ENCODE data around the gene CEACAM16.
A peak's percentile ranks its signal among the peaks of the same experiment; 100 is the strongest.

Gene CEACAM16

GRCh38 chr19:44748426-44749254 lies 49.7 kb downstream of the CEACAM16 start, which contains the start of gene BCL3:
Gene BCL3, plus strand, starts transcription at chr19:44748708. Its CDS starts 83 bp downstream, at chr19:44748791.
- peak in 1 of 2 experiments; percentile 51 for DNase-seq (ENCODE audit: low read depth in 1 of 2, low spot score in 1 of 2)
- Histone ChIP-seq H3K27me3 (ENCODE audit: insufficient read depth, poor library complexity, severe bottlenecking) (no peaks in the 10 kb centered on the region), H3K4me3 (replicated peaks; ENCODE audit: insufficient read depth, low read length) (peak within 1 kb of the TSS; percentile 58), H3K27ac (replicated peaks) (peak within 1 kb of the TSS; percentile 72)
- no peak for TF ChIP-seq GABPA (IDR thresholded peaks at IDR 0.05; ENCODE audit: low read depth)
- TF ChIP-seq REST (IDR thresholded peaks at IDR 0.05; ENCODE audit: insufficient replicate concordance, low read depth), result no peak
- no peak for TF ChIP-seq CTCF (IDR thresholded peaks at IDR 0.05; ENCODE audit: insufficient read depth, low read length)
- no peak for TF ChIP-seq SPI1 (IDR thresholded peaks at IDR 0.05; ENCODE audit: borderline replicate concordance, low read depth)
- no peak for TF ChIP-seq POLR2AphosphoS5 (IDR thresholded peaks at IDR 0.05; ENCODE audit: low read depth)

- peak overlapping the region; percentile 58 for H3K4me3 ChIP-seq (replicated peaks; ENCODE audit: insufficient read depth, low read length)
- DNase-seq (ENCODE audit: low read depth in 1 of 2, low spot score in 1 of 2), result no peak
- TF ChIP-seq CTCF (IDR thresholded peaks at IDR 0.05; ENCODE audit: insufficient read depth, low read length), result no peak
- TF ChIP-seq SPI1 (IDR thresholded peaks at IDR 0.05; ENCODE audit: borderline replicate concordance, low read depth), result no peak
- no peak for TF ChIP-seq GABPA (IDR thresholded peaks at IDR 0.05; ENCODE audit: low read depth)
- TF ChIP-seq REST (IDR thresholded peaks at IDR 0.05; ENCODE audit: insufficient replicate concordance, low read depth), result no peak
- TF ChIP-seq POLR2AphosphoS5 (IDR thresholded peaks at IDR 0.05; ENCODE audit: low read depth), result no peak
- peak overlapping the region; percentile 65 for H3K27ac ChIP-seq (replicated peaks)
- no peaks in the 10 kb centered on the region for H3K27me3 ChIP-seq (ENCODE audit: insufficient read depth, poor library complexity, severe bottlenecking)
These were observed 50.3 kb downstream of the CEACAM16 start for GRCh38 chr19:44749292-44749691.

DNA sequence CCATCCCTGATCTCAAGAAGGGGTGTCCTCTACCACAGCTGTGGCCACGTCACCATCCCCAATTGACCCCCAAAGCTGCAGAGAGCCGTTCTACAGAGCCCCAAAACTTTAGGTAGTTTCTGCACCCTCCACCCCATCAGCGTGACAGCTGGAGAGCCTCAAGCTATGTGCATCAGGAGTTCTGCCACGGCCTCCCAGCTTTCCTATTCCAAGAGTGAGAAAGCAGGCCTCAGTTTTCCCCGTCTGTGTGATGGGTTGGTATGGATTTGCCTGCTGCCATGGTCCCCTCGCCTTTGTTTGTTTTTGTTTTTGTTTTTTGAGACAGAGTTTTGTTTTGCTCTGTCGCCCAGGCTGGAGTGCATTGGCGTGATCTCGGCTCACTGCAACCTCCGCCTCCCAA lies 51.0 kb downstream of the CEACAM16 start:
- DNase-seq (ENCODE audit: low read depth in 1 of 2, low spot score in 1 of 2), result no peak
- TF ChIP-seq REST (IDR thresholded peaks at IDR 0.05; ENCODE audit: insufficient replicate concordance, low read depth) (no peak), SPI1 (IDR thresholded peaks at IDR 0.05; ENCODE audit: borderline replicate concordance, low read depth) (no peak), CTCF (IDR thresholded peaks at IDR 0.05; ENCODE audit: insufficient read depth, low read length) (no peak), GABPA (IDR thresholded peaks at IDR 0.05; ENCODE audit: low read depth) (no peak), POLR2AphosphoS5 (IDR thresholded peaks at IDR 0.05; ENCODE audit: low read depth) (no peak)
- Histone ChIP-seq H3K27me3 (ENCODE audit: insufficient read depth, poor library complexity, severe bottlenecking) (no peaks in the 10 kb centered on the region), H3K4me3 (replicated peaks; ENCODE audit: insufficient read depth, low read length) (no peak overlapping the region; the same call in 1 of the 2 replicates), H3K27ac (replicated peaks) (no peak overlapping the region)
